ENCODE measurements around the gene EXOC7. TPM values are rescaled to one million over a fixed set of nuclear protein-coding genes. Genes with fewer than 3 reads are reported as not detected.
A peak's percentile ranks its signal among the peaks of the same experiment; 100 is the strongest.
"Not testable (repeated sequence)": the region's sequence is repeated elsewhere in the genome, so short reads cannot be mapped to it uniquely, and the experiment has no call there.

EXOC7 gene
- polyA plus RNA-seq, 2 donors, result 57.0 to 77.2 TPM

DNA sequence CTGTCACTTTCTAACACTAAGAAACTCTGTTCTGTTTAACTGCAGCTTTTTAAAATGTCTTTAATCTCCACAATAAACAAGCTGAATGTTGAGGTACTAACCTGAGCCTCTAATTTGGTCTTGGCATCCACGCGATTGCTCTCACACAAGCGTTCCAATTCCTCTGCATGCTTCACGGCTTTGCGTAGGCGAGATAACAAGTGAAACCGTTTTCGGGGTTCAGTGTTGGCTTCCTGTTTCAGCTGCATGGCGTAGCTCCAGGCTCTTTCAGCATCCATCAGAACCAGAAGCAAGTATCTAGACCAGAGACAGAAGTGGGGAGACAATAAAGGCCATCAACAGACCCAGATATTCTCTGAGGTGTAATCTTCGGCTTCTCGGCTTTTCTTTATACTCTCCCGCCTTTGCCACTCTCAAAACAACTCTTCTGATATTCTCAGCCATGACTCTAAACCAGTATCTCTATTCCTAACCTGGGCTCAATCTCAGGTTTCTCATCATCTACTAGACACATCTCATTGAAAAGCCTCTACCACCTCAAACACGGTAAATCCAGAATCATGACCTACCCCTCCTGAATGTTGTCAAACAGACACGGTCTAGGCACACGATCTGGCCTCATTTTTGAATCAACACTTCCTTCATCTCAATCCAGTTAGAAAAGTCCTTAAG lies 39.6 kb downstream of the EXOC7 start:
- Histone ChIP-seq H3K36me3 (ENCODE audit: control insufficient read depth in 2 of 2, insufficient read depth in 2 of 2, low read length in 1 of 2) (peaks cover 23 to 33% of the 10 kb centered on the region in 2 donors), H3K9me3 (ENCODE audit: control insufficient read depth in 2 of 2, insufficient read depth in 1 of 2, low read depth in 1 of 2, low read length in 1 of 2) (no peaks in the 10 kb centered on the region), H3K4me3 (ENCODE audit: low read depth in 1 of 2, low read length in 2 of 2) (no peak overlapping the region), H3K4me1 (ENCODE audit: control insufficient read depth in 2 of 2, insufficient read depth in 2 of 2, low read length in 1 of 2) (no peaks in the 10 kb centered on the region), H3K27me3 (ENCODE audit: control insufficient read depth in 1 of 2, insufficient read depth in 2 of 2, low read length in 2 of 2) (no peaks in the 10 kb centered on the region), H3K27ac (ENCODE audit: low read depth in 2 of 2, low read length in 1 of 2) (peak overlapping the region in 1 of 2 donors; percentile 13)
- WGBS, 2 donors, result 72 to 75% methylated on average over 15 of the region's 15 CpGs

DNA sequence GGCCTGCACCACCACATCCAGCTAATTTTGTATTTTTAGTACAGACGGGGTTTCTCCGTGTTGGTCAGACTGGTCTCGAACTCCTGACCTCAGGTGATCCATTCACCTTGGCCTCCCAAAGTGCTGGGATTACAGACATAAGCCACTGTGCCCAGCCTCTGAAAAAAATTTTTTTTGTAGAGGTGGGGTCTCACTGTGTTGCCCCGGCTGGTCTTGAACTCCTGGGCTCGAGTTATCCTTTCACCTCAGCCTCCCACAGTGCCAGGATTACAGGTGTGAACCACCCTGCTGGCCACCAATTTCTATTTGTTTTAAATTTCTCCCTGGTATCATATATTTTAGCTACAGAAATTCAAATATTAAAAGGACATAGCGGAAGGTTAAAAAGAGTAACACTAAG lies 45.3 kb downstream of the EXOC7 start:
- H3K9me3 ChIP-seq (ENCODE audit: control insufficient read depth in 2 of 2, insufficient read depth in 1 of 2, low read depth in 1 of 2, low read length in 1 of 2); H3K27me3 ChIP-seq (ENCODE audit: control insufficient read depth in 1 of 2, insufficient read depth in 2 of 2, low read length in 2 of 2); H3K27ac ChIP-seq (ENCODE audit: low read depth in 2 of 2, low read length in 1 of 2); H3K4me1 ChIP-seq (ENCODE audit: control insufficient read depth in 2 of 2, insufficient read depth in 2 of 2, low read length in 1 of 2); H3K4me3 ChIP-seq (ENCODE audit: low read depth in 1 of 2, low read length in 2 of 2): not testable (repeated sequence)
- 87 to 88% methylated on average over 6 of the region's 6 CpGs for WGBS, 2 donors
- peaks cover 15 to 26% of the 10 kb centered on the region in 2 donors for H3K36me3 ChIP-seq (ENCODE audit: control insufficient read depth in 2 of 2, insufficient read depth in 2 of 2, low read length in 1 of 2)

DNA sequence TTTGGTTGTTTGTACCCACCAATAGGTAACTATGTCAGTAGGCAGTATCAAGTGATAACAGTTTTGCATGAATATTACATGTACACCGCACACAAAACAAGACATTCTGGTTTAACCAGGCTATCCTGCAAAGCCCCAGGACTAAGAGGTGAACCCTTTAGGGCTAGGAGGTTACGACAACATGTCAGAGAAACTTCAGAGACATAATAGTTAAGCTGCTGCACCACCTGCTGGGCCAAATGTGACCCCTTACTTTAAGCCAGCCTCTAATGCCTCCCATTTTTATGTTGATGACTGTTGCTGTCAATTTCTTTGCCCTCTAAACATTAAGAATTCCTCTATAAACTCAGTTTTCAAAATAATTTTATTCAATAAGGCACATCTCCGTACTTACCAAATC lies 46.7 kb downstream of the EXOC7 start:
- Histone ChIP-seq H3K27ac (ENCODE audit: low read depth in 2 of 2, low read length in 1 of 2) (no peak overlapping the region), H3K4me3 (ENCODE audit: low read depth in 1 of 2, low read length in 2 of 2) (no peak overlapping the region), H3K36me3 (ENCODE audit: control insufficient read depth in 2 of 2, insufficient read depth in 2 of 2, low read length in 1 of 2) (peaks cover 16 to 26% of the 10 kb centered on the region in 2 donors), H3K27me3 (ENCODE audit: control insufficient read depth in 1 of 2, insufficient read depth in 2 of 2, low read length in 2 of 2) (no peaks in the 10 kb centered on the region), H3K9me3 (ENCODE audit: control insufficient read depth in 2 of 2, insufficient read depth in 1 of 2, low read depth in 1 of 2, low read length in 1 of 2) (no peaks in the 10 kb centered on the region), H3K4me1 (ENCODE audit: control insufficient read depth in 2 of 2, insufficient read depth in 2 of 2, low read length in 1 of 2) (peaks cover 0 to 2% of the 10 kb centered on the region in 2 donors)
- 58 to 65% methylated on average over 3 of the region's 3 CpGs for WGBS, 2 donors

DNA sequence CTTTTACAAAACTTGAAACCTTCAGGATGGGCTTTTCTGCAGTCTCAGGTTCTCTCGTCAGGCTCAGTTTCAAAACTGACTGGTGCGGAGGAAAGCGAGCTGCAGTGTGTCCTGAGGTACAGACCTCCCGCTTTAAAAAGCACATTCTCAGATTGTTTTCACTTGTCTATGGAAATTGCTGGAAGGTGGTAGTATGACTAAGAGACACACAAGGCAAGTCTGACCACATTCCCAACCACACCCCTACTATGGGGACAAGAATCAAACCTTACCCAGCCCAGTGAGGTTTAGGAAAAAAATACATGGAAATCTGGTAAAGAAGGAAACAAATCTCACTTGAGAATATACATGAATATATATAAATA lies 49.5 kb downstream of the EXOC7 start:
- Histone ChIP-seq H3K27me3 (ENCODE audit: control insufficient read depth in 1 of 2, insufficient read depth in 2 of 2, low read length in 2 of 2) (no peaks in the 10 kb centered on the region), H3K27ac (ENCODE audit: low read depth in 2 of 2, low read length in 1 of 2) (peak overlapping the region; percentile 83 to 98), H3K36me3 (ENCODE audit: control insufficient read depth in 2 of 2, insufficient read depth in 2 of 2, low read length in 1 of 2) (peaks cover 16 to 18% of the 10 kb centered on the region in 2 donors), H3K4me3 (ENCODE audit: low read depth in 1 of 2, low read length in 2 of 2) (no peak overlapping the region), H3K9me3 (ENCODE audit: control insufficient read depth in 2 of 2, insufficient read depth in 1 of 2, low read depth in 1 of 2, low read length in 1 of 2) (no peaks in the 10 kb centered on the region), H3K4me1 (ENCODE audit: control insufficient read depth in 2 of 2, insufficient read depth in 2 of 2, low read length in 1 of 2) (peaks cover 0 to 4% of the 10 kb centered on the region in 2 donors)
- WGBS, 2 donors, result 55 to 67% methylated on average over 4 of the region's 4 CpGs

DNA sequence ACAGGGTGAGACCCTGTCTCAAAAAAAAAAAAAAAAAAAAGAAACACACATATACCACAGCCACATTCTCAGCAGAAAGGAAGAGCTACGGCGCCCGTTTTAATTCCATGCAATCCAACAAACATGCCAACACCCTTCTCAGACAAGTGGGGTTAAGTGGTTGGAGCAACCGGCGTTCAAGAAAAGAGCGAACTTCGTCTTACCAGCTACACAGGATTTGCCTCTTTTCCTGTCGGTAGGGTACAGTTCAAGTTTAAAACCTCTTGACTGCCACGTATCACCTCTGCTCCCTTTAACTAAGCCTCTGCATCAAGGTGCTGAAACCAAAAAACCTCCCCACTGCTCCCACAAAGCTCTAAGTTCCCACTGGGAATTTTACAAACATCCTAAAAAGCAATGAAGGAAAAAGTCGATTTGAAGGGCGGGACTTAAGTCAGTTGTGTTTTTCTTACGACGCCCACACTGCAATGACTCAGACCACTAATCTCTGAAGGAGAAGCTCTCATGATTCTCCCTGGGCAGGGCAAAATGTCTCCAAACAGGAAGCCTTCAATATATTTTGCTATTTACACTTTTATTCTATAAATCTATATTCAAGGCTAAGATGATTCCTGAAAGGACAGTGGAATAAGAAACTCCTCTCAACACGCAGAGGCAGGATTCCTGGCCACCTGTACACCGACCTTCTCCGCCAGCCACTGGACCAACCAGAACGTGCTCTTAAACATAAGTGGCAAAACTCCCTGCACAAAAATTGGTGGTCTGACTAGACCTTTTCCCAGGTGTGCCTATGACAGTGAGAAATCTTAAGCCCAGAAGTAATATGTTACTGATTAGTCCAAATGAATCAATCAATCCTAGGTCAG lies 50.1 kb downstream of the EXOC7 start:
- 55 to 68% methylated on average over 17 of the region's 17 CpGs for WGBS, 2 donors
- H3K27me3 ChIP-seq (ENCODE audit: control insufficient read depth in 1 of 2, insufficient read depth in 2 of 2, low read length in 2 of 2), result no peaks in the 10 kb centered on the region
- H3K4me1 ChIP-seq (ENCODE audit: control insufficient read depth in 2 of 2, insufficient read depth in 2 of 2, low read length in 1 of 2), result peaks cover 0 to 4% of the 10 kb centered on the region in 2 donors

DNA sequence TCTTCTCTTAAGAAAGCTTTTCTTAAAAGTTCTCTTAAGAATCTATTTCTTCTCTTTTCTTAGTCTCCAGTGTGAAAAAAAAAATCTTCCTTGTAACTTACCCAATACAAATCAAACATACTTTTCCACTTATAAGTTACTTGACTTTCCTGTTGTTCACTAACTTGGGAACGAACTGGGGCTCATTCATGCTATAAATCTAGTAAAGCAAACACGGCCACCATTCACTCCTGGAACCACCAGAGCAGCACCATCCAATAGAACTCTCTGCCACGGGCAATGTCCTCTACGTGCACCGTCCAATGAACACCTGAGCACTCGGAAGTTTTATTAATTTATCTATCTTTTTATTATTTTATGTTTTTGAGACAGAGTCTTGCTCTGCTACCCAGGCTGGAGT lies 52.0 kb downstream of the EXOC7 start:
- Histone ChIP-seq H3K36me3 (ENCODE audit: control insufficient read depth in 2 of 2, insufficient read depth in 2 of 2, low read length in 1 of 2) (peaks cover 9 to 20% of the 10 kb centered on the region in 2 donors), H3K27me3 (ENCODE audit: control insufficient read depth in 1 of 2, insufficient read depth in 2 of 2, low read length in 2 of 2) (no peaks in the 10 kb centered on the region), H3K9me3 (ENCODE audit: control insufficient read depth in 2 of 2, insufficient read depth in 1 of 2, low read depth in 1 of 2, low read length in 1 of 2) (no peaks in the 10 kb centered on the region), H3K4me3 (ENCODE audit: low read depth in 1 of 2, low read length in 2 of 2) (no peak overlapping the region), H3K4me1 (ENCODE audit: control insufficient read depth in 2 of 2, insufficient read depth in 2 of 2, low read length in 1 of 2) (peaks cover 0 to 4% of the 10 kb centered on the region in 2 donors), H3K27ac (ENCODE audit: low read depth in 2 of 2, low read length in 1 of 2) (peak overlapping the region; percentile 61 to 75)
- 77 to 80% methylated on average over 6 of the region's 6 CpGs for WGBS, 2 donors

More for the DNA sequence above, 50.1 kb downstream of the EXOC7 start:
- Histone ChIP-seq H3K27ac (ENCODE audit: low read depth in 2 of 2, low read length in 1 of 2) (peak overlapping the region; percentile 83 to 98), H3K9me3 (ENCODE audit: control insufficient read depth in 2 of 2, insufficient read depth in 1 of 2, low read depth in 1 of 2, low read length in 1 of 2) (no peaks in the 10 kb centered on the region), H3K4me3 (ENCODE audit: low read depth in 1 of 2, low read length in 2 of 2) (peak overlapping the region in 1 of 2 donors; percentile 35), H3K36me3 (ENCODE audit: control insufficient read depth in 2 of 2, insufficient read depth in 2 of 2, low read length in 1 of 2) (peaks cover 16 to 18% of the 10 kb centered on the region in 2 donors)

DNA sequence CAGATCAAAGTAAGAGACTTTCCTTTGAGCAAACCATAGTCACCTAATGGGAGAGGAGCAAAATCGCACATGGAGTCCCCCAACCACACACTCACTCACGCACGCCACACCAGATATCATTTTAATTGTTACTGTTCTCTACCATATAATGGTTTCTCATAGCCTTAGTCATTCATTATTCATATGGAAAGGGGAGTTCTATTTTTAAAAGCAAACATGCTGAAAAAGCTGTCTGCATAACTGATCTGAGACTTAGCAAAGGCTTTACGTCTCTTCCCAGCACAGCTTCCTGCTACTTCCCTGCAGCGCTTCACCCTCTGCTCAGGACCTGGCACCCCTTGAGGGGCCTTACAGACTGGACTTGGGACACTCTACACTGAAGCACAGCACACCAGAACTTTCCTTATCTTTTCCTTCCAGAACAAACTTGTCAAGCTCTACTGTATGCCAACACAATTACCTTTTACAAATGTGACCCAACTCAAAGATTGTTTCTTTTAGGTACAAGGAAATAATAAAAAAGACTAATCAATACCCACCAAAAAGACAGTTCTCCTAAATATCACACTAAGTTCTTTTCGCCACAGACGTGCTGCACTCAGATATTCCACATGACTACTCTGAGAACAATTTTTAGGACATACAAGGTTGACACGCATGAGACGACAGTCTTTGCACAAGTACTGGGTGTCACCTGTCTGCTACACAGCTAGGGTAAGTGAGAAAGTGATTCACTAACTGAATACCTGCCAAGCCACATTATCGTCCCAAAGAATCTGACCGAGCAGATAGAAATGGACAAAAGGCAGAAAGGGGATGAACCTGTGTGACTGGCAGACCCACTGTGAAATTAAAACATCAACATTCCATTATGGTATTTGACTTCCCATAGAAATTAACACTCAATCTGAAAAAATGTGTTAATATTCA lies 52.8 kb downstream of the EXOC7 start:
- Histone ChIP-seq H3K9me3 (ENCODE audit: control insufficient read depth in 2 of 2, insufficient read depth in 1 of 2, low read depth in 1 of 2, low read length in 1 of 2) (no peaks in the 10 kb centered on the region), H3K4me3 (ENCODE audit: low read depth in 1 of 2, low read length in 2 of 2) (no peak overlapping the region), H3K36me3 (ENCODE audit: control insufficient read depth in 2 of 2, insufficient read depth in 2 of 2, low read length in 1 of 2) (peaks cover 4 to 22% of the 10 kb centered on the region in 2 donors), H3K27ac (ENCODE audit: low read depth in 2 of 2, low read length in 1 of 2) (peak overlapping the region; percentile 68 to 90), H3K4me1 (ENCODE audit: control insufficient read depth in 2 of 2, insufficient read depth in 2 of 2, low read length in 1 of 2) (peaks cover 2 to 4% of the 10 kb centered on the region in 2 donors), H3K27me3 (ENCODE audit: control insufficient read depth in 1 of 2, insufficient read depth in 2 of 2, low read length in 2 of 2) (no peaks in the 10 kb centered on the region)
- WGBS, 2 donors, result 72 to 74% methylated on average over 11 of the region's 11 CpGs

DNA sequence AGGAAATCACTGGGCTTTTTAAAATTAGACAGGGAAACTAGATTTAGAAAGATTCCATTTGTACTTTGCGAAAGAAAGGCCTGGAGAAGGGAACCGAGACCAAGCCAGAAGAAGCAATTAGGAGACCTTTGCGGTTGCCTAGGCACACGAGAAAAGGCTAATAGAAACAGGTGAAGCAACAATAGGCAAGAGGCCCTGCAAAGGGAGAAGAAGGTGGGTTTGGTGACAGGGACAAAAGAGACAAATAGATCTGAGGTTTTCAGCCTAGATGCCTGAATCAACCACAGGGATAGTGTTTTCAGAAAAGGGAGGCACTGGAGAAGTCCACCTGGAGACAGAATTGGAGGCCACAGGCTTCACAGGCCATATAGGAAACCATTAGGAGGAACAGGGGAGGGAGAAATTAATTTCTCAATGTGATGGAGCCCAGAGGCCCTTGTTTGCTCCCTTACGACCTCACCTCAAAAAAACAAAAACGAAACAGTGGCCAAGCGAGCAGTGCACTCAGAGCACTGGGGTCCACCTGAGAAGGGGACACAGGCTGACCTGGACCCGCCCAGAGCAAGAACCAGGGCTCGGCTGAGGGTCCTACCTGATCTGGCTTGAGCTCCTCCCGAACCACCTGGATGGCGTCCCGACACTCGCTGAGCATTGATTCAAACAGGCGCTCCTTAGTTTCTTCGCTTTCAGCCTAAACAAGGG lies 53.6 kb downstream of the EXOC7 start:
- Histone ChIP-seq H3K36me3 (ENCODE audit: control insufficient read depth in 2 of 2, insufficient read depth in 2 of 2, low read length in 1 of 2) (peaks cover 4 to 27% of the 10 kb centered on the region in 2 donors), H3K4me1 (ENCODE audit: control insufficient read depth in 2 of 2, insufficient read depth in 2 of 2, low read length in 1 of 2) (peaks cover 2 to 5% of the 10 kb centered on the region in 2 donors), H3K4me3 (ENCODE audit: low read depth in 1 of 2, low read length in 2 of 2) (no peak overlapping the region), H3K9me3 (ENCODE audit: control insufficient read depth in 2 of 2, insufficient read depth in 1 of 2, low read depth in 1 of 2, low read length in 1 of 2) (no peaks in the 10 kb centered on the region), H3K27ac (ENCODE audit: low read depth in 2 of 2, low read length in 1 of 2) (peak overlapping the region; percentile 4 to 80), H3K27me3 (ENCODE audit: control insufficient read depth in 1 of 2, insufficient read depth in 2 of 2, low read length in 2 of 2) (no peaks in the 10 kb centered on the region)
- 94% methylated on average over 15 of the region's 15 CpGs for WGBS, 2 donors

Data from esophagus (tissue), 2 donors.